ENCODE data around the gene CELF4.

The CELF4 gene

DNA sequence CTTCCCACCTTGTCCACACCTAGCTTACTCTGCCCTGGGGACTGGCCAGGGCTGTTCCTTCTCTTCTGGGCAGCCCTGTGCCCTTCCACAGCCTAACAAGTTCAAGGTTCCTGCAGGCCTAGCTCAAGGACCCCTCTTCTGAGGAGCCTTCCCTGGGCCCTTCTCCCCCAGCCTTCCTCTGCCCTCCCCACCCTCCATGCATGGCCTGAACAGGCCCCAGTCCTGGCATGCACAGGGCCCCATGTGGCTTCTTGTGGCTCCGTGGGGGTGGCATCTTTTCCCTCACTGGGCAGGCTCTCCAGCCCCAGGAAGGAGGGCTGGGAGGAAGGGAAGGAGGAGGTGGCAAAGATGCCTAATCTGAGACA, 162.9 kb downstream of the CELF4 start:
- DNase-seq (ENCODE audit: low read depth, low spot score): no peak
- H3K27ac ChIP-seq: no peak overlapping the region

DNA sequence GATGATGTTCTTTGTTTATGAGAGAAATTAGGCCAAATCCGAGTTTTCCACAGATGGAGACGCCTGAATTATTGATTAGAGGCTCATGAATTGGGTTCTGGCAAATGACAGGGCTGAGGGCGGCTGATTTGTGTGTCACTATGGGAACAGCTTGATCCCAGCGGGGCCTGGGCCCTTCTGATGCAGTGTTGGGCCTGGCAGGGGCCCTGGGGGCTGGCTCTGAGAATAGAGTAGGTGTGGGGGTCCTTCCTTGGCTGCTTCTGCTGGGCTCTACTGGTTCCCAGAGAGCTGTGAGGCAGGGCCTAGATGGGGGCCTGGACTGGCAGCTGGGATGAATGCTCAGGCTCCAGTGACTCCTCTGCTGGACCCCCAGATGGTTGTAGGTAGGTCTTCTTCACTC, 164.8 kb downstream of the CELF4 start:
- no peak for DNase-seq (ENCODE audit: low read depth, low spot score)
- H3K27ac ChIP-seq: no peak overlapping the region

DNA sequence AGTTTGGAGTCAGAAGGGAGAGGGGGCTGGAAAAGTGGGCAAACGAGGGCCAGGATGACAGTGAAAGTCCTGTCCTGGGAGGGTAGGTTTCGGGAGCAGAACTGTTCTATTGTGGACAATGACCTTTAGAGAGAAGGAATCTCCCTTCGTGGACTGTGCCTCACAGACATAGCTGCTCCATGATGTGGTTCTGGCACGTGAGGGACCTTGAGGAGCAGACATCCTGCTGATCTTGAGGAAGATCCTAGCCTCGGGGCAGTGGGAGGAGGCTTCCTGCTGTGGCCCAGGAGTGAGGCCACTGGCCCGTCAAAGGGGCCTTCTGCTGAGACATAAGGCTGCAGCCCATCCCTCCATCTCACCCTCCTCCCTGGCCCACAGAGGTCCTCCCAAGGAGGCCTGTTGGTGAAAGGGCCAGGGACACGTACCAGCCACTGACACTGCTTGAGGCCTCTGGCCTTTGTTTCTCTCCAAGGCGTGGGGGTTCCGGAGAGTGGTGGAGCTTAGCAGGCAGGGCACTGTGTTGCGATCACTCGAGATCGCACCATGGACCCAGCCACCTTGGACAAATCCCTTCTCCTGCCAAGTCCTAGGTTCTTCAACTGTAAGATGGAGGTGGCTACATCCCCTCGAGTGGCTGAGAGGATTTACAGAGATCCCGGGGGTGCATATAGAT, 167.2 kb downstream of the CELF4 start:
- H3K27ac ChIP-seq: no peak overlapping the region
- DNase-seq (ENCODE audit: low read depth, low spot score): no peak

DNA sequence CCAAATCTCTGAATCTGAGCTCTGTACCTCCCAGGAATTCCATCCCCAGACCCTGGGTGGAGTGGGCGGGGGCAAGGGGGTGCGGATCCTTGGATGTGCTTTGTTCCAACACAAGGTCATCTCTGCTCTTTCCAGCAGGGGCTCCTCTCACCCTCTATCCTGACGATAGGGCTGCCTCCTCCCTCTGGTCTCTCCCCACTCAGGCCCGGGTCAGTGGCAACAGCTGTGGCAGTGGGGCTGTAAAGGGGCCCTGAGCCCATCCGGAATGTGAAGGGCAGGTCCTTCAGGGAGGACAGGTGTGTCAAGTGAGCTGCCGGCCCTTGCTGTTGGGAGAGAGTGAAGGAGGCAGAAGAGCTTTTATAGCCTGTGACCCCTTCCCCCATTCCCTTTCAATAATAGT, 167.8 kb downstream of the CELF4 start:
- no peak for DNase-seq (ENCODE audit: low read depth, low spot score)
- no peak overlapping the region for H3K27ac ChIP-seq

DNA sequence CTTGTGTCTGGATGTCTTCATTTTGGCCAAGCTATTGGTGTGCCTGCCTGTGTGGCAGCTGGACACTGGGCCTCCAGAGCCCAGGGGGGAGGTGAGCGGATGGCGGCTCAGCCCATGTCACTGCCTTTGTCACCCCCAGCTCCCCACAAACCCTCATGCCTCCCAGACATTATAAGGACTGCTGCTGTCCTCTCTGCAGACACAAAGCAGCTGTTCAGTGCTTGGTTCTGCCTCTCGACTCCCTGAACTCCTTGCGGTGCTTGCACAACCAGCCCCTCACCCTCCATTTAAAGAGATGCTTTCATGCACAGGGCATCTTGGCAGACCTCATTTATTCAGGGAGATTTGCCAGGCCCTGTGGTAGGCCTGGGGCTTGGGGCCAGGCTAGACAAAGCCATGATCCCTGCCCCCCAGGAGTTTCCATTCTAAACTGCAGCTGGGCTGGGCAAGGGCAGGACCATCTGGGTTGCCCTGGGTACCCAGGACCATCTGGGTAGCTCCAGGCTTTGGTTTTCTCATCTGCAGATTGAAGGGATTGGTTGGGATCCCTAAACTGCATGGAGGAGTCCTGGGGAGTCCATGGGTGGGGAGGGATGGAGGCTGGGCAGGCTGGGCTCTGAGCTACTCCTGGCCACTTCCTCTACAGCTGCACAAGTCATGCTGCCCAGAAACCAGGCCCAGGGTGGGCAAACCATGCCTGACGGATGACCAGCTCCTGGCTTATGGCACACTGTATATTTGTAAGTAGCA, 168.5 kb downstream of the CELF4 start:
- no peak for DNase-seq (ENCODE audit: low read depth, low spot score)
- H3K27ac ChIP-seq: no peak overlapping the region

DNA sequence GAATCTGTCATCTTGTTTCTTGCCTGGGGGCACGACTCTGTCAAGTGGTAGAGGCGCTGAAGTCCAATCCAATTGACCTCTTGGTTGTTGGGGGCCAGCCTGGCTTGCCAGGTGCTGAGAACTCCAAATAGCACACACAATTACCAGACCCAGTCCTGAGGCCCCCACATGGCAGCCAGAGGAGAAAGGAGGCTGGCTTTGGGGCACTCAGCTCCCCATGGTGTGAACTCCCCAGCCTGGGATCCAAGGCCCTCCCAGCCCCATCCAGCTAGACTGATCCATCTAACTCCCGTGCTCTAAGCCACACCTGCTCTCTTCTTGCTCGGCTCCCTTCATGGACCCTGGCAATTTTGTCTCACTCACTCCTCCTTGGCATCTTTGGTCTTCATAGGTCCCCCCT, 170.0 kb downstream of the CELF4 start:
- DNase-seq (ENCODE audit: low read depth, low spot score): no peak
- H3K27ac ChIP-seq: no peak overlapping the region

DNA sequence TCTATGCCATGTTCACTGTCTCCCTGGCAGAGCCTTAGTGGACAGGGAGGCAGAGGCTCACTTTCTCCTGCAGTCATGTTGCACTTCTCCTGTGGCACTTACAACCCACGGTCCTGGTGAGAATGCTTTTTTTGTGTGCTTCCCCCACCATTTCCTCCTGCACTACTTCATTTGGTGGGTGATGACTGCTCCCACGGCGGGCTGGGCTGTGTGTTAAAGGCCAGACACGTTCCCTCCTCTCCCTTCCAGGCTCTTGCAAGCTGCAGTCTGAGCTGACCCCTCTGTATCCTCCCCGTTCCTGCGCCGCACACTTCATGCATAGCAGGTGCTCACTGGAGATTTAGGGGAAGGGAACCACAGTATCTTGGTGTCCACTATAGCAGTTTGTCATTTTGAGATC, 170.5 kb downstream of the CELF4 start:
- DNase-seq (ENCODE audit: low read depth, low spot score): no peak
- no peak overlapping the region for H3K27ac ChIP-seq

DNA sequence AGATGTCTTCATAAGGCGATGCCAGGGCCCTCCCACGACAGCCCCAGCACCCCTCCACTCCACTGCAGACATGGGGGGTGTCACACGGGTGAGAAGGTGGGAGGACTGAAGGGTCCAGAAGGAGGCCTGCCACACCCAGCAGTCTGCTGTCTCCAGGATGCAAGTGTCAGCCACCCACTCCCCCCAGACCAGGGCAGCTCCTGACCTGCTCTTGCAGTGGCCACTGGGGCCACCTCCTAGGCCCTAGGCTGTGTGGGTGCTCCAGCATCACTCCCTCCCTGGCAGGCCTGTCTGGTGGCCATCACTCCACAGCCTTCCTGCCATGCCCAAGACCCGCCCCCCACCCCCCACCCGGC, 171.0 kb downstream of the CELF4 start:
- H3K27ac ChIP-seq: no peak overlapping the region
- no peak for DNase-seq (ENCODE audit: low read depth, low spot score)

DNA sequence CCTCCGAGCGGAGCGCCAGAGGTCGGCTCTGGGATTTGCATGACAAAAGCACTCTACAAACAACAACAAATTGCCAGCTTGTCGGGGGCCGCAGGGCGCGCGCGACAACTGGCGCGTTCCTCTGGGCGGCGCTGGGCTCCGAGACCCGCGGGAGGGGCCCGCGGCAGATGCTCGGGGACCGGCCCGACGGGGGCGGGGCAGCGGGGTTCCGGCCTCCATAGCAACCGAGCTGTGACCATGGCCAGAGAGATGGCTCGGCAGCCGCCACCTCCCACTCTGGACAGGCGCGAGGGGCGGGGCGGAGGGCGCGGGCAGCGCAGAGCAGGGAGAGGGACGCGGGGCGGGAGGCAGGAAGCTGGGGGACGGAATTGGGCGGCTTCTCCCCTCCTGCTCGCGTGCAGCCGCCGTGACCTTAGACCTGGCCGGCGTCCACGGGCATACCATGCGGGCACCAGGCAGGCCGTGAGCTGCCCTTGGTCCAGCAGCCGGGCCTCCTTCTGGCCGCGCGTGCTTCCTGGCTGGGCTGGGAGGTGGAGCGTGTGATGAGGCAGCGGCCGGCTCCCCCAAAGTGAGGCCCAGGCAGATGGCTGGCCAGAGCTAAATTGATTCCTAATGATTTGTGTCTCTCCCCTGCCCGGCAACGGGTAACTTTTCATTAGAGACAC, 171.5 kb downstream of the CELF4 start:
- no peak overlapping the region for H3K27ac ChIP-seq
- no peak for DNase-seq (ENCODE audit: low read depth, low spot score)

DNA sequence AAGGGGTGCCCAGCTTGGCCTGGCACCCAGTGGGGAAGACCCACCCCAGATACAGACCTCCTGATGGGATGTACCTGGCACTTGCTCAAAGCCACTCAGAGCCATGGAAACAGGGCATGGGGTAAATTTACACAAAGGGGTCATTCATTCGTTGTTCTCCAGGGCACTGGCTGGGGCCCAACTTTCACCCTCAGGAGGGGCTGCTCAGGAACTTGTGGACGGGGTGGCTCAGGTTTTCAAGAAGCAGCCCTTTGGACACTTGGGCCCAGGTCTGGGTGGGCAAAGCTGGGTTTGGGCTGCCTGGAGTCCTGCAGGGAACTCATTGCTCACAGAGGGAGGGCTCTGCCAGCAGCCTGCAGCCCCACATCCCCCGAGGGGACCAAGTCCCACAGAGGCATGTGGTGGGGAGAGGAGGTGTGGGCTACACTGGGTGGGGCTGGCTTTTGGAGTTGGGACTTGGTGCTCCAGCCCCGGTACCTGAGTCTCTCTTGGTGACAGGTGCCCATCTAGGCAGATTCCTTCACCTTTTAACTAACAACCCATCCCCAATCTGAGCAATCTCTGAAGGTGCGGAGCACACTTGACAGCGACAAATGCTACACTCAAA, 172.3 kb downstream of the CELF4 start:
- no peak for DNase-seq (ENCODE audit: low read depth, low spot score)
- H3K27ac ChIP-seq: no peak overlapping the region

DNA sequence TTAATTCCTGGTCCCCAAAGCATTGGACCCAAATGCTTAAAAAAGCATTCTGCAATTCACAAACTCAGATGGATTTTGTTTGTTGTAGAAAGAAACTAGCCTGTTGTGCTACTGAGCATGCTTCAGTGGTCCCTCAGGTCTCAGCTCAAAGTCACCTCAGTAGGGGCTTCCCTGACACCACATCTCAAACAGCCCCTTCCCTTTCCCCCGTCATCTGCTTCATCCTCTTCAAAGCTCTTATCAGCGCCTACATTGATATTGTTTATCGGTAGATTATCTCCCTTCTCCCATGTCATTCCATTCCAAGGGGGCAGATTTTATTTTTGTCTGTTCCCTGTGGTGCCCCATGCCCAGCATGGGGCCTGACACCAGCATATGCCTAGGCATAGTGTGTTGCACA, 172.9 kb downstream of the CELF4 start:
- H3K27ac ChIP-seq: no peak overlapping the region
- DNase-seq (ENCODE audit: low read depth, low spot score): no peak

DNA sequence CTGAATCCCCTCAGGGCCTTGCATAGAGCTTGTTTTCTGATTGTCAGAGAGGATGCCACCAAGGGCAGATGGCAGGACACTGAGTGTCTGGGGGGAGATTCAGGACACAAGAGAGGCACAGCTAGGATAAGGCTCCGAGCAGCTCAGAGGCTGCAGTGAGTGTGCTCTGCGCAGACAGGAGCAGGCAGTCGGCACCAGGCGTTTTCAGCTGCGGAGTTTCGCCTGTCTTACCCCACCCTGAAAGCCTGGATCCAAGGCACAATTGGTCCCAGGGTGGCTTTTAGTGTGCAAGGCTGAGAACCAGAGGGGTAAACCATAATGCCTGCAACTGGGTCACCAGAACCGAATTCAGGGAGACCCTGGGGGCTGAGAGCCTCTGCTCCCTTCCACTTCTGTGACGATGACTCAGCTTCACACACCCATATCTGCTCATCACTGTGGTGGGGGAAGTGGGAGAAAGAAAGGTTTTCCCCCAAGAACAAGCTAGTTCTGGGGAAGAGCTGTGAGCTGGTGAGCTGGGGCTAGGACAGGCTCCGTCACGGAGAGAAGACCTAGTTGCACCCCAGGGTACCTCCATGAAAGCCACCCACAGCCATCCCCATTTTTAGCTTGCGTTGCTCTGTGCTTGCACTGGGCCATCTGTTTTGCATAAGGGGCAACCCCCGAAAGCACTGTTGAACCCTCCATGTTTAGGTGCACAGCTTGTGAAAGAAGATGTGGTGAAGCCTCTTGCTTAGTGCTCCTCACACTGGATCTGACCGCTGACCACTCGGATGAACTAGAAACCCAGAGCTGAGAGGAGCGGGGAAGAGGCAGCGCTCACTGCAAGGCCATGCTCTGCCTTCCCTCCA, 173.7 kb downstream of the CELF4 start:
- no peak overlapping the region for H3K27ac ChIP-seq
- DNase-seq (ENCODE audit: low read depth, low spot score): no peak

DNA sequence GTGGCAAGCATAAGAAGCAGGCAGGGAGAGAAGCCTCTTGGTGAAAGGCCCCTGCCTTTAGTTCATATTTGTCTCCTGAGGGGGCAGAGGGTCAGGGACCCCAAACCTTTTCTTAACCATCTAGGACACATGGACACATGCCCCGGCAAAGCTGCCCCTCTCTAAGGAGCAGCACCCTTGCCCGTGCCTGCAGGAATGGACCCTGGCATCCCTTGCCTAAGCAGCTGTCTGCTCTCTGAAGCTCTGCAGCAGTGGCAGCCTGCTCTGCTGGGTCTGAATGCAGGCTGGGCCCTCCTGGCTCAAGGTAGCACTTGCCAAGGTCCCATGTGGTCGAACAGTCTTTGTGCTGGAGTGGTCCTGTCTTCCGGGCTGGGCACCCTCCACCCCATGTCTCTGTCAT, 174.4 kb downstream of the CELF4 start:
- DNase-seq (ENCODE audit: low read depth, low spot score): no peak
- no peak overlapping the region for H3K27ac ChIP-seq

DNA sequence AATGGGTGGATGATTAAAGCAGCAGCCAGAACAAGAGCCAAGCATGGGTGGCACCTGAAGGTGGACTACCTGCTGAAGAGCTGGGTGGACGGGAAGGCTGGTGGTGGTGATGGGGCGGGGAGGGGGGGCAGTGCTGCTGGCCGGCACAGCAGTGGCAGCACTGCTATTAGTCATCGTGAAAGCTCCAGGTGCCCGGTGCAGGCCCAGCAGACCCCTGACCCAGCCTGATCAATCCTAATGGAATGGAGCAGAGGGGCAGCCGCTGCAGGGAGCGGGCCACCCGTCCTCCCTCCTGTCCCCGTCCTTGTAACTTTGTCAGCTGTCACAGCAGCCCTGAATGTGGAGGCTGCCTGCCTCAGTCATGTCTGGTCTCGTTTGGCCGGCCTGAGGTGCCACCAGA, 174.9 kb downstream of the CELF4 start:
- no peak overlapping the region for H3K27ac ChIP-seq
- no peak for DNase-seq (ENCODE audit: low read depth, low spot score)

DNA sequence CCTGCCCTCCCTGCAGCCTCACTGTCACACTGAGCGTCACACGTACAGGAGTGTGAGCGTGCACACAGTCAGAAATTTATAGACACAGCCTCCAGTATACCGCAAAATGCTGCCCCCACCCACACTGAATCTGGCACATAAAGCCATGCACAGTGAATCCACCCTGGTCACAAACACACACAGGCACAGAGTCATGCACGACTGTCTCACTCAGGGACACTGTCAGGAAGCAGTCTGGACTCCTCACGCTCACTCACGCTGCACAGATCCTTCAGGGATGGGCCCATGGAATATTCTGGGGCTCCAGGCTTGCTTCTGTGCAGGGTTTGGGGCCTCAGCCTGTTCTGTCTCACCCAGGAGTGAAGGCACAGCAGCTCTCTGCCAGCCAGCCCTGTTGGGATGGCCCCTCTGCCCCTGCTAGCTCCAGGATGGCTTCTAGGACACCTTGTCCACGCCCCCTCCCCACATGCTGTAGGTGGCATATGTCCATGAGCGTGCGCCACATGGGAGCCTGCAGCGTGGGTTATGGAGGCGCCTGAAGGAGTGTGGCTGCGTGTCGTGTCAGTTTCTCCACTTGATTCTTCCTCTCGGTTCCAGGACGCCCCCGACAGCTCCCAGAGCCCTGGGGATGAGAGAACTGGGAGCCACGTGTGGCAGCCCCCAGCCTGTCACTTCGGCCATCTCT, 175.8 kb downstream of the CELF4 start:
- no peak for DNase-seq (ENCODE audit: low read depth, low spot score)
- H3K27ac ChIP-seq: no peak overlapping the region

DNA sequence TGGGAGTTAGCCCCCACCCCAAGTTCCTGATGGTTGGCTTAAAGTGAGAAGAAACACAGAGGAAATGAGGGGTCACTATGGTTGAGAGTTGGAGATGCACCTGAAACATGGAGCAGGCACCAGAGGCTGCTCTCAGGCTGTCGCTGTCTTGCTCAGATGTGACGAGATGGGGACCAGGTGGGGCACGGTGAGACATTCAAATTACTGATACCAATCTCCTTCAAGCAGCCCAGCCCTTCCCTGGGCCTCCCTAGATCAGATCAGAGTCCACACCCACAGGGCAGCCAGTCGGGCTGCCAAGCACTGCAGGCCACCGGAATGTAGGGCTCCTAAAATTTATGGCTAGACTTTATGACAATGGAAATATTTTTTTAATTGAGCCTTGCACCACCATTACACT, 176.6 kb downstream of the CELF4 start:
- DNase-seq (ENCODE audit: low read depth, low spot score): no peak
- H3K27ac ChIP-seq: no peak overlapping the region

DNA sequence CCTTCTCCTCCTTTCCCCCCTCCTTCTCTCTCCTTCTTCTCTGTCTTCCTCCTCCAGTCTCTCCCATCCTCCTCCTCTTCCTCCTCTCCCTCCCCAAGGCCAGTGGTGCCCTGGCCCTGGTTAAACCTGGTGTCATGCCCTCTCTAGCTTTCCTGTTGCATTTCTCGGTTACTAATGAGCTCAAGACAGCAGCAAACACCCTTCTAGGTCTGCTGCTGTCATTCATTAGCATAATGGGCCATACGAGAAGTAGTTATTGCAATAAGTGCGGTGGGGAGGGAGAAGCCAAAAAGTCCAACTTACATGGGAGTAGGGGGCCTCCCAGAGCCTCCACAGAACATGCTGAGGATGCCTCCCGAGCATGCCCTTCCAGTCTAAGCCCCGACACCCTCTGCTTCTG, 177.2 kb downstream of the CELF4 start:
- no peak overlapping the region for H3K27ac ChIP-seq
- no peak for DNase-seq (ENCODE audit: low read depth, low spot score)

DNA sequence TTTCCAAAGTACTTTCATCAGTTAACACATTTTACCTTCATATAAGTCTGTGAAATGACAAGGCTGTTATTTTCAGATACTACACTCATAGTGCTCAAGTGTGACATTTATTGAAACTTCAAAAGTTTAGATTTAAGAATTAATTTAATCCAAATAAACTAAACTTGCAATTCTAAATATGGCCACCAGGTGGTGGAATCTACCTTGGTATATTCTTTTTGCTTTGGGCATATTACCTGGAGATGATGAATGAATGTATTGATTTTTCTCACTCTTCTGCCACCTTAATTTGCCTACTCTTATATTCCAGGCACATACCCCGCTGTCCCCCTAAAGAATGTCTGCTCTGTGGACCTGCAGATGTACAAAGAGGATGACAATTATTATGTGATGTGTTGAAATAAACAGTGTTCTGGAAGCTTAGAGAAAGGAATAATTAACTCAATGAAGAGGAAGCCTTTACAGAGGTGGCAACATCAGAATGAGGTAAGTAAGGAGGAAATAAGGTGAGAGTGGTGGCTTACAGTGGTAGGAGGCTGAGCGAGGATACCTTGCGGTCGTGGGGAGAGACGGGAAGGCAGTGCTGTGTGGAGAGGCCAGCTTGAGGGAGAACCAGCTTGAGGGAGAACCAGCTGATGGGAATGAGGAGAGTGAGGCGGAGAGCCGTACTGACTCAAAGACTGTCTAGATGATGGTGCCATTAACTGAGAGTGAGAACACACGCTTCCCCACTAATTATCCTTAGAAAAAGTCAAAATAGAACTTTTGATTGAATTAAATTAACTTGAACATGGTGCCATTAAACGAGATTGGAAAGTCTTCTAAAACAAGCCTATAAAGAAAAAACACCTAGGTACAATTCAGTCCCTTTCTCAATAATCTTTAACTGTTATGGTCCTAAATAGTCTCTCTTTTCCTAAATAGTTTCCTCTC, 179.5 kb downstream of the CELF4 start:
- DNase-seq (ENCODE audit: low read depth, low spot score): no peak
- no peak overlapping the region for H3K27ac ChIP-seq
